ENCODE data around the gene GUK1.

GUK1 gene

GRCh38 chr1:228120857-228121489, 19.1 kb upstream of the GUK1 start:
- no peak for TF ChIP-seq CTCF (IDR thresholded peaks at IDR 0.05; ENCODE audit: control extremely low read depth, extremely low read depth, low read depth, missing control alignments)
- no peak for DNase-seq (ENCODE audit: extremely low spot score)
- CTCF ChIA-PET: interaction anchor here (0.9 to 5.4 kb wide), 2 partner anchors 10 to 391 kb away, joined by 3 to 50 read pairs; no protein-coding TSS in a partner anchor
- POLR2A ChIA-PET: no interaction called here

- ChIA-PET CTCF (interaction anchor here (0.9 to 5.4 kb wide), 4 partner anchors 8 to 44 kb away, joined by 3 to 50 read pairs (median 6); partner anchors contain the start of gene IBA57), POLR2A (no interaction called here)
- TF ChIP-seq CTCF (IDR thresholded peaks at IDR 0.05; ENCODE audit: control extremely low read depth, extremely low read depth, low read depth, missing control alignments): no peak
- DNase-seq (ENCODE audit: extremely low spot score): no peak
Observed at GRCh38 chr1:228122921-228123441, 17.1 kb upstream of the GUK1 start.

- ChIA-PET CTCF (interaction anchor here (0.9 to 2.0 kb wide), 3 partner anchors 14 to 43 kb away, joined by 3 to 6 read pairs (median 5); partner anchors contain the start of gene IBA57), POLR2A (no interaction called here)
- no peak for DNase-seq (ENCODE audit: extremely low spot score)
- TF ChIP-seq CTCF (IDR thresholded peaks at IDR 0.05; ENCODE audit: control extremely low read depth, extremely low read depth, low read depth, missing control alignments): no peak
Observed at GRCh38 chr1:228123505-228123904, 16.6 kb upstream of the GUK1 start.

- CTCF ChIA-PET: interaction anchor here (0.9 to 1.8 kb wide), 2 partner anchors 10 to 11 kb away, joined by 3 to 7 read pairs; no protein-coding TSS in a partner anchor
- POLR2A ChIA-PET: no interaction called here
- TF ChIP-seq CTCF (IDR thresholded peaks at IDR 0.05; ENCODE audit: control extremely low read depth, extremely low read depth, low read depth, missing control alignments): no peak
- DNase-seq (ENCODE audit: extremely low spot score): no peak
Observed at GRCh38 chr1:228125185-228125584, 14.9 kb upstream of the GUK1 start.

- no peak for TF ChIP-seq CTCF (IDR thresholded peaks at IDR 0.05; ENCODE audit: control extremely low read depth, extremely low read depth, low read depth, missing control alignments)
- CTCF ChIA-PET: interaction anchor here (1.5 to 4.7 kb wide), 6 partner anchors 11 to 34 kb away, joined by 3 to 54 read pairs (median 14); partner anchors contain the start of genes IBA57 and MRPL55
- POLR2A ChIA-PET: no interaction called here
- DNase-seq (ENCODE audit: extremely low spot score): no peak
Observed at GRCh38 chr1:228131766-228132165, 8.3 kb upstream of the GUK1 start.

GRCh38 chr1:228134591-228134990, 5.5 kb upstream of the GUK1 start:
- ChIA-PET POLR2A (no interaction called here), CTCF (interaction anchor here (1.3 to 5.2 kb wide), 3 partner anchors 8 to 31 kb away, joined by 6 to 40 read pairs (median 7); partner anchors contain the start of gene IBA57)
- TF ChIP-seq CTCF (IDR thresholded peaks at IDR 0.05; ENCODE audit: control extremely low read depth, extremely low read depth, low read depth, missing control alignments): no peak
- DNase-seq (ENCODE audit: extremely low spot score): no peak
